Activated T-cell treated with anti-CD3 and anti-CD28 coated beads, Interleukin-2, amount 50 U/mL, for 24 hours (primary cell): ENCODE data around the gene DMWD.

Experiments used
- DNase-seq: peaks from one replicate; pipeline ENCODE4 v3.0.0-alpha.2; 2020
- H3K27ac Mint-ChIP-seq: 2 replicates; pipeline ENCODE4 v1.8.0; 2020; ENCODE audit warnings: mild to moderate bottlenecking, mixed read lengths
- H3K27me3 Mint-ChIP-seq: 2 replicates; pipeline ENCODE4 v1.8.0; 2020; ENCODE audit warnings: mixed read lengths
- H3K36me3 Mint-ChIP-seq: 2 replicates; pipeline ENCODE4 v1.8.0; 2020; ENCODE audit warnings: low read depth, mixed read lengths
- H3K4me1 Mint-ChIP-seq: 2 replicates; pipeline ENCODE4 v1.8.0; 2020; ENCODE audit warnings: low read depth, mixed read lengths
- H3K4me3 Mint-ChIP-seq: 2 replicates; pipeline ENCODE4 v1.8.0; 2020; ENCODE audit warnings: mild to moderate bottlenecking, moderate library complexity, mixed read lengths
- H3K9me3 Mint-ChIP-seq: 2 replicates; pipeline ENCODE4 v1.8.0; 2020; ENCODE audit warnings: mixed read lengths

DMWD gene

DNA sequence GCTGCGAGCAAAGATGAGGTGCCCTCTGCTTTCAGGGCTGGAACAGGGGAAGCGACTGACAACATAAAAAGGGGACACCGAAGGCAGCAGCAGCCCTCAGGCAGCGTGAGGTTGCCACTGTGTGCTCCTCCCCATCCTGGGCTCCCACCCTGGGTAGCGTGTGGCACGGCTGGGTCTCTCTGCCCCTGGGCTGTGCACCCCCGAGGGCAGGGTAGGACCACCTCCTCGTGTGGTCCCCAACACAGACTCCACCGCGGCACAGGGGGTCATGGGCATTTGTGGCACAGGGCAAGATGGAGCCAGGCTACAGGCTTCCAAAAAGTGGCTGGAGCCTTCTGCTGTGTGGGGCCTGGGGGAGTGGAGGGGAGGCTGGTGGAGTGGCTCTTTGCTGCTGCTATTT lies 28.9 kb upstream of the DMWD start:
- Mint-ChIP-seq H3K4me3 (no peak overlapping the region), H3K4me1 (peaks cover 2% of the 10 kb centered on the region), H3K27ac (peak overlapping the region; percentile 11), H3K27me3 (no peaks in the 10 kb centered on the region), H3K9me3 (no peaks in the 10 kb centered on the region), H3K36me3 (peaks cover 78% of the 10 kb centered on the region)
- no peak for DNase-seq

DNA sequence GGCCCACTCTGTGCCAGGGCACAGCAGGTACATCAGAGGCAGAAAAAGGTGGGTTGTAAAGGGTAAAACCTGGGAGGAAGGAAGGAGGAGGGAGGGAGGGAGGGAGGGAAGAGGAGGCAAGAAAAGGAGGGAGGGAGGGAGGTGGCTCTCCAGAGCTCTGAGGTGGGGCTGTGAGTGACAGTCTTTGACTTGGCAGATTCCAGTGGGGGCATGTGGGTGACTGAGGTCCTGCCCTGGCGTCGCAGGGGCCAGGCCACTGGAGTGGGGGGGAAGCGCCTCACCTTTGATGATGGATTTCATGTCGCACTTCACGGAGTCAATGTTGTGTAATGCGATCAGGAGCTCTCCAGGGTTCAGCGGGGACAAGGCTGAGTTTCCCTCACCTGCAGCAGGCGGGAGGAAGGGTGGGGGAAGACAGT lies 28.5 kb upstream of the DMWD start:
- Mint-ChIP-seq H3K27ac (peak overlapping the region; percentile 11), H3K4me3 (no peak overlapping the region), H3K36me3 (peaks cover 76% of the 10 kb centered on the region), H3K9me3 (no peaks in the 10 kb centered on the region), H3K27me3 (no peaks in the 10 kb centered on the region), H3K4me1 (peaks cover 2% of the 10 kb centered on the region)
- DNase-seq: no peak

- no peaks in the 10 kb centered on the region for H3K9me3 Mint-ChIP-seq
- H3K4me1 Mint-ChIP-seq: peaks cover 3% of the 10 kb centered on the region
- DNase-seq: no peak
- H3K4me3 Mint-ChIP-seq: no peak overlapping the region
- H3K36me3 Mint-ChIP-seq: peaks cover 72% of the 10 kb centered on the region
- H3K27ac Mint-ChIP-seq: no peak overlapping the region
- H3K27me3 Mint-ChIP-seq: peaks cover 2% of the 10 kb centered on the region
These were observed 27.9 kb upstream of the DMWD start for GRCh38 chr19:45820413-45821102.

DNA sequence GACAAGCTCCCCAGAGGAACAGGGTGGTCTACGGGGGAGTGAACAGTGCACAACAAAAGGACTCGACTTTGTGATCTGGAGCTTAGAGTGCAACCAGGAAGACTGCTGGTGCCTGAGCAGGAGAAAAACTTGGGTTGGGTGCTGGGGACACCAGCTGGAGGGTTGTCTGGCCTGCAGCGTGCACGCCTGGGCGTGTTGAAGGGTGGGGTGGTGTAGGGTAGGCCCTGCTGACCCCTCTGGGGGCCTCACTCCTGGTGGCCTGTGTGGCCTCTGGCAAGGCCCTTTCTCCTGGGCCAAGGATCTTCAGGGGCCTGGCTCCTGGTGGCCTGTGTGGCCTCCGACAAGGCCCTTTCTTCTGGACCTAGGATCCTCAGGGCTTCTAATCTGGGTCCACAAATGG lies 27.1 kb upstream of the DMWD start:
- Mint-ChIP-seq H3K9me3 (no peaks in the 10 kb centered on the region), H3K27ac (no peak overlapping the region), H3K4me1 (peaks cover 5% of the 10 kb centered on the region), H3K27me3 (peaks cover 4% of the 10 kb centered on the region), H3K36me3 (peaks cover 64% of the 10 kb centered on the region), H3K4me3 (no peak overlapping the region)
- DNase-seq: no peak

- Mint-ChIP-seq H3K4me1 (peaks cover 5% of the 10 kb centered on the region), H3K4me3 (no peak overlapping the region), H3K27ac (no peak overlapping the region), H3K27me3 (peaks cover 19% of the 10 kb centered on the region), H3K36me3 (peaks cover 45% of the 10 kb centered on the region), H3K9me3 (no peaks in the 10 kb centered on the region)
- no peak for DNase-seq
These were observed 25.2 kb upstream of the DMWD start for GRCh38 chr19:45817725-45818301.

DNA sequence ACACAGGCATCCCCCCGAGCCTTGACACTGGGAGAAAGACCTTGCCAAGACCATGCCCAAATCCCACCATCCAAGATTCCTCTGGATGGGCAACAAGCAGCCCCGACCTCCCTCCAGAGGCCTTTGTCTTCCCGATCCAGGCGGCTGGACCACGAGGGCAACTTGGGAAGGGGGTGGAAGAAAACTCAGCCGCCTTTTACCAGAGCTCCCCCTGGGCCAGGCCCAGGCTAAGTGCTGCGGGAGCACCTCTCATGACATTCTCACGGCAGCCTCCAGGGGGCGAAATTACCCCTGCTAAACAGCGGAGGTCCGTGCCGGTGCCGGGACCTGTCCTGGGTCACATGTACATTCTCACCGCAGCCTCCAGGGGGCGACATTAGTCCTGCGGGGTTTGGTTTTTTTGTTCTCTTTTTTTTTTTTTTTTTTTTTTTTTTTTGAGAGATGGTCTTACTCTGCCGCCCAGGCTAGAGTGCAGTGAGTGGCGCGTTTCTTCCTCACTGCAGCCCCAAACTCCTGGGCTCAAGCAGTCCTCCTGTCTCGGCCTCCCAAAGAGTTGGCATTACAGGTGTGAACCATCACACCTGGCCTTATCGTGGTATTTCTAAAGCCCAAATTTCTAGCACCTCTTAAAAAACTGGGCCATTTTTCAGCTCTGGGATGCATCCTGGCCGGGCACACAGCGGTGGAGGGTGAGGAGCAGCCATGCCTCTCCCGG lies 24.5 kb upstream of the DMWD start:
- Mint-ChIP-seq H3K4me1 (peaks cover 5% of the 10 kb centered on the region), H3K27me3 (peaks cover 26% of the 10 kb centered on the region), H3K27ac (peak overlapping the region; percentile 29), H3K36me3 (peaks cover 38% of the 10 kb centered on the region), H3K4me3 (no peak overlapping the region), H3K9me3 (no peaks in the 10 kb centered on the region)
- DNase-seq: peak; percentile 97

DNA sequence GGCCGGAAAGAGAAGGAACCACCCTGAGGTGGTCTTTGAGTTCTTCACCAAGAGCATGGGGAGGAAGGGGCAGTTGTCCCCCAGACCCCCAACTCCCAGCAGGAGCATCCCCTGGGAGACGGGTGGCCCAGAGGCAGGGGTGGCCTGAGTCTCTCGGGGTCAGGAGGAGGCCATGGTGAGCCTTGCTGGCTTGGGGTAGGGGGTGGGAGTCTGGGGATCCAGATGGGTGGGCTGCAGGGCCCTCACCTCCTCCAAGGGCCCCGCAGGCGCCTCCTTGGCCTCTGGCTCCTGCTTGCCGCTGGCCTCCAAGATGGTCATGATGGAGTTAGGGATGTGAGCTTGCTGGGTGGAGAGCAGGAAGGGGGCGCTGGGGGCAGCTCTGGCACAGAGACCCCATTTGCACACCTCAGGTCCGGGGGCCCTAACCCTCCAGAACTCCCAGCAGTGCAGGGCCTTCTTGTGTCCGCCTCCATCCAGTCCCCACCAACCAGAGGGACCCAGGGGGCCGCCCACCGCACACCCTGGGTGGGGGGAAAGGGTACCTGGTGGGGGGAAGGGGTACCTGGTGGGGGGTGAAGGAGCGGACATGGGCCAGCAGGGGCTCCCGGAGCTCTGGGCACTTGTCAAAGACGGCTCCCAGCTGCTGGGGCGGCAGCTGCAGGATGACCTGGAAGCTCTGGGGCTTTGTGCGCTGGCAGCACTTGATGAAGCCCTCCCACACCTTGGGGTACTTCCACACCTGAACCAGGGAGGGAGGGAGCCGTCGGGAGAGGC lies 23.8 kb upstream of the DMWD start:
- Mint-ChIP-seq H3K27me3 (peaks cover 27% of the 10 kb centered on the region), H3K4me3 (no peak overlapping the region)

GRCh38 chr19:45815481-45816216 lies 23.0 kb upstream of the DMWD start:
- Mint-ChIP-seq H3K4me1 (peaks cover 5% of the 10 kb centered on the region), H3K27me3 (peaks cover 30% of the 10 kb centered on the region), H3K36me3 (peaks cover 24% of the 10 kb centered on the region), H3K9me3 (no peaks in the 10 kb centered on the region), H3K4me3 (no peak overlapping the region), H3K27ac (no peak overlapping the region)
- DNase-seq: no peak

More for the DNA sequence above, 23.8 kb upstream of the DMWD start:
- Mint-ChIP-seq H3K27ac (no peak overlapping the region), H3K9me3 (no peaks in the 10 kb centered on the region), H3K36me3 (peaks cover 31% of the 10 kb centered on the region), H3K4me1 (peaks cover 5% of the 10 kb centered on the region)
- no peak for DNase-seq

DNA sequence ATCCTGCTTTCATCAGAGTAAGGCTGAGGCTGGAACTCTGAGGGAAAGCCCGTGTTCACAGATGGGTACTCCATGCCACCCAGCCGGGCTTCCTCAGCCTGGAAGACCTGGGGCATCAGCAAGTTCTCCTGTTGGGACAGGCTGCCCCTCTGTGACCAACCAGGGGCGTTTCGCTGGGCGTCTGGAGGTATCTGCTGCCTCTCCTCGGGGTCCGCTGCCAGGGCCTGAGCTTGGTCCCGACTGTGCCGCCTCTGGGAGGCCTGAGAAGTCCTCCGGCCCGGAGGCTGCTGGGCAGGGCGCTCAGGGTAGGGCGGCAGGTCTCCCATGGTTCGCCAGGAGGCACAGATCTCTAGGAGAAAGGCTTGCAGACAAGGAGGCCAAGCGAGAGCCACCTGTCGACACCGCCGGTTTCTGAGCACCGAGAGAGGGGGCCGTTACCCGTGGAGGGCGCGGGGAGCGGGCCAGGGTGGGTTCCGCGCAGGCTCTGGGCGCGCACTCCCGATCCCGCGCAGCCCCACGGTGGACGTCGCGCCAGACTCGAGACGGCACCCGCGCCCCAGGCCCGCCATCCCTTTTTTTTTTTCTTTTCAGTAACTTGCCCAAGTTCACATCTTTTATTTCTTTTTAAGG lies 22.3 kb upstream of the DMWD start, which contains the start of gene RSPH6A:
Gene RSPH6A (minus strand): TSS at position 458 of the 630 bp plus-strand sequence. CDS start 132 bp downstream, at position 326.
- H3K27ac Mint-ChIP-seq: no peak within 1 kb of the TSS
- peaks cover 30% of the 10 kb centered on the region for H3K27me3 Mint-ChIP-seq
- H3K4me3 Mint-ChIP-seq: no peak within 1 kb of the TSS

DNA sequence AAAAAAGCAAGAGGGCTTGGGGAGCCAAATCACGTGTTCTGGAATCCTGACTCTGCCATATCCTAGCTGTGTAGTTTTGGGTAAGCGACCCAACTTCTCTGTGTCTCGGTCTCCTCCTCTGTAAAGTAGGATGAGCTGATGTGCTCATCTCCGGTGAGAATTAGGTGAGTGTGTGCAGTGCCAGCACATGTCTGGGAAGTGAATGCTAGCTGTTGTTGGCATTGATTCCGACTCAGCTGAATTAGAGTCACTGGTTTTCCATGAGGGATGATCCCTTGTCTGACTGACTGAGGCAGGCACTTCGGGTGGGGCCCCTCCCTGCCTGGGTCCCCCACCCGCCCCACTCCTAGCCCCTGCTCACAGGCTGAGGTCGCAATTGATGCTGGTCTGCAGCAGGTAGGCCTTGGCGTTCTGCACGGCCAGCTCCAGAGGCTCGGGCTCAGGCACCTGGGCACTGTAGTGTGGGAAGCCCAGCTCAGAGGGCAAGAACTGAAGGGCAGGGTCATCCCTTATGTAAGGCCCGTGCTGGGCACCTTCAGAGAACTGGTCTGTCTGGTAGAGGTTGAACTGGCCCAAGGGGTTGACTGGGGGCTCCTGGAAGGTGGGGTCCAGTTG lies 21.6 kb upstream of the DMWD start:
- H3K4me1 Mint-ChIP-seq: peaks cover 15% of the 10 kb centered on the region
- H3K4me3 Mint-ChIP-seq: no peak overlapping the region
- peaks cover 30% of the 10 kb centered on the region for H3K27me3 Mint-ChIP-seq
- H3K9me3 Mint-ChIP-seq: no peaks in the 10 kb centered on the region
- no peak overlapping the region for H3K27ac Mint-ChIP-seq
- peaks cover 11% of the 10 kb centered on the region for H3K36me3 Mint-ChIP-seq
- no peak for DNase-seq

More for the DNA sequence above, 22.3 kb upstream of the DMWD start, which contains the start of gene RSPH6A:
- DNase-seq: no peak
- H3K36me3 Mint-ChIP-seq: peaks cover 17% of the 10 kb centered on the region
- H3K4me1 Mint-ChIP-seq: peaks cover 9% of the 10 kb centered on the region
- H3K9me3 Mint-ChIP-seq: no peaks in the 10 kb centered on the region

GRCh38 chr19:45812297-45812696 lies 19.7 kb upstream of the DMWD start:
- H3K27me3 Mint-ChIP-seq: peaks cover 30% of the 10 kb centered on the region
- H3K36me3 Mint-ChIP-seq: peaks cover 6% of the 10 kb centered on the region
- no peak for DNase-seq
- H3K9me3 Mint-ChIP-seq: no peaks in the 10 kb centered on the region
- H3K4me3 Mint-ChIP-seq: no peak overlapping the region
- peaks cover 16% of the 10 kb centered on the region for H3K4me1 Mint-ChIP-seq
- no peak overlapping the region for H3K27ac Mint-ChIP-seq

DNA sequence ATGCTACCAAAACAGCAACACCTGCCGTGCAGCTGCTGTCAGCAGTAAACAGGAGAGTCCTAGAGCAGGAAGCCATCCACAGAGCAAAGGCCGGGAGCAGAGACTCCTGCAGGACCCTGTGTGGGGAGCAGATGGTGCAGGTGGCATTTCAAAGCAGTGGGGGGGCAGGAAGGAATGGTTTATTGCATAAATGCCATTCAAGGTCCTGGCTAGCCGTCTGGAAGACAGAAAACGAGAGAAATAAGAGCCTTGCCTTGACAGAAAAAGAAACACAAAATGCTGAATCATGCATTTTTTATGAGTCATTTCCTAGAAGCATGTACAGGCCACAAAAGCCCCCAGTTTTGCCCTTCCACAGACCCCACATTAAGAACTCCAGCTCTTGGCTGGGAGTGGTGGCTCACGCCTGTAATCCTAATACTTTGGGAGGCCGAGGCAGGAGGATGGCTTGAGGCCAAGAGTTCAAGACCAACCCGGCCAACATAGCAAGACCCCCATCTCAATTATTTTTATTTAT lies 17.1 kb upstream of the DMWD start:
- peak overlapping the region; percentile 58 for H3K27ac Mint-ChIP-seq
- H3K4me1 Mint-ChIP-seq: peaks cover 11% of the 10 kb centered on the region

GRCh38 chr19:45805719-45806118 lies 13.1 kb upstream of the DMWD start:
- H3K27ac Mint-ChIP-seq: no peak overlapping the region
- H3K36me3 Mint-ChIP-seq: no peaks in the 10 kb centered on the region
- peaks cover 11% of the 10 kb centered on the region for H3K4me1 Mint-ChIP-seq
- no peaks in the 10 kb centered on the region for H3K9me3 Mint-ChIP-seq
- H3K27me3 Mint-ChIP-seq: peaks cover 14% of the 10 kb centered on the region
- DNase-seq: no peak
- H3K4me3 Mint-ChIP-seq: no peak overlapping the region

More for the DNA sequence above, 17.1 kb upstream of the DMWD start:
- Mint-ChIP-seq H3K27me3 (peaks cover 25% of the 10 kb centered on the region), H3K9me3 (no peaks in the 10 kb centered on the region), H3K4me3 (no peak overlapping the region), H3K36me3 (no peaks in the 10 kb centered on the region)
- no peak for DNase-seq
